GM19238 (cell line): ENCODE measurements around the gene GALNT9.
"Not testable (repeated sequence)": the region's sequence is repeated elsewhere in the genome, so short reads cannot be mapped to it uniquely, and the experiment has no call there.

Experiments
- DNase-seq: peaks from one replicate; pipeline ENCODE4 v3.0.0; 2011; ENCODE audit warnings: low spot score; ENCODE audit not compliant: insufficient read length

Gene GALNT9

DNA sequence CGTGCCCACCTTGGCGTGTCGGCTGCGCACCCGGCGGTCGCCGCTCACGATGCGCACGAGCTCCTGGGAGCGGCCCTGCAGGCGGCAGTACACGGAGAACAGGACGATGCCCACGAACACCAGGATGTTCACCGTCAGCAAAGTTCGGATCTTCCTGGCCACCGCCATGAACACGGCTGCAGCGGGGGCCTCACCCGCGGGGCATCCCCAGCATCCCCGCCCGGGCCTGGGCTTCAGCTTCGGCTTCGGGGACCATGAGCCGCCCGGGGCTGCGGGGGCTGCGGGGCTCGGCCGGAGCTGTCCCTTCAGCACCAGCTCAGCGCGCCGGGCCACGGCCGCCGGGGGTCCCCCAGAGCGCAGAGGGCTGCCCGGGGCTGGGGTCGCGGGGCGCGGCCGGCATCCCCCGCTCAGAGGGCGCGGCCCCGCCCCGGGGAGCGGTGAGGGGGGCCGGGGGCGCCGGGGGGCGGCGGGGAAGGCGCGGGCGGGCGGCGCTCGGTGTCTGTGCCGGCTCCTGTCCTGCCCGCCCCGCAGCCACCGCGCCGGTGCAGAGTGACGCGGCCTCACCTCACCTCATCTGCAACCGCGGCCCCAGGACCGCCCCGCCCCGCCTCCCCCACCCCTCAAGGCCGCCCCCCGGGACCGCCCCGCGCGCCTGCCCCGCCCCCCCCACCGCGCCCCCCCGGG, at the start of gene GALNT9:
Gene GALNT9 (minus strand): TSS at position 554 of the 684 bp plus-strand sequence. CDS start 386 bp downstream, at position 168.
- no peak for DNase-seq

- DNase-seq: not testable (repeated sequence)
Observed at GRCh38 chr12:132379057-132379456, 49.7 kb upstream of the GALNT9 start.

GRCh38 chr12:132377147-132377546, 47.8 kb upstream of the GALNT9 start:
- no peak for DNase-seq

DNA sequence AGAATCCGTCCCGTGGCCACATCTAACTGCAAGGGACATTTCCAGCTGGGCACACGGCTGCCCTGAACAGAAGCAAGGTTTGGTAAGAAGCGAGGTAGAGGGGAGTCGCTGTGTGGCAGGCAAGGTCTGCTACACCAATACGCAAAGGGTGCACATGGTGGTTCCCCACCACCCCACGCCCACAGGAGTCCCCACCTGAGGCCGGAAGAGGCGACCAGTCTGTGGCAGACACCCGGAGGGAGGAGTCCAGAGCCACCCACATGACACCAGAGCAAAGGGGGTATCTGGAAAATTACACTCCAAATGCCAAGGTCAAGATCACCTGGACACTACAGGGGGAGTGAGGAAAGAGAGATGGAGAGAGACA, 47.1 kb upstream of the GALNT9 start:
- DNase-seq: no peak

GRCh38 chr12:132375747-132376463, 46.5 kb upstream of the GALNT9 start:
- no peak for DNase-seq

DNA sequence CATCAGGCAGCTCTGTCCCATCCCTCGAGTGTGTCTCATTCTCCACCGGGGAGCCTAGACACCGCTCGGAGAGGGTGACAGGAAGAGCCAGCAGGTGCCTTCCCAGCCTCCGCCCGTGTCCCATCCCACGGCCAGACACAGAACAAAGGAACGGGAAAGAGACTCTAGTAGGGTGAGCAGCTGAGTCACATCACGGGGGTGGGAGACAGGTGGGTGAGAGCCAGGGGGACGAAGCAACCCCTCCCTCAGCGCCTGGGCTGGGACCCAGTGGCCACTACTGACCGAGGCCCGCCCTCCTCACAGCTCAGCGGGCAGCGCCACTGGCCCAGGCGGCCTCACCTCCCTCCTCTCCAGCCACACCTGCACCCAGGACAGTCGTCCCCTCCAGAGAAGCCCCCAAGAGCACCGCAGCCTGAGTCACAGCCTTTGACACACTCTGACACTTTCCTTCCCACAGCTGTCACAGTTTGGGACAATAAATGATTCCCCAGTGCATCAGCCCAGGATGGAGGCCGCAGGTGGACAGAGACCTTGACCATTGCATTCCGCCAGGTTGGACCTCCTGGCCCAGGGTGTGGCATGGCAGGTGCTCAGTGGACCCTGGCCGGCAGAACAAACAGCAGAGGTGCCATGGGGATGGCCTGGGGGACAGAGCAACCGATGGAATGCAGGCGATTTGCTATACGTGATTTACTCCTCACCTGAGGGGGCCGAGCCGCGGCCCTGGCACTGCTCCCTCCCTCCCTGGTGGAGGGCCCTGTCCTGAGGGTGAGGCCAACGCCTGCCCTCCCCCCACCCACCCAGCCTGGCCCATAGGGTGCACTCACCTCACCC, 45.4 kb upstream of the GALNT9 start:
- no peak for DNase-seq

- DNase-seq: no peak
Observed at GRCh38 chr12:132373901-132374611, 44.7 kb upstream of the GALNT9 start.

DNA sequence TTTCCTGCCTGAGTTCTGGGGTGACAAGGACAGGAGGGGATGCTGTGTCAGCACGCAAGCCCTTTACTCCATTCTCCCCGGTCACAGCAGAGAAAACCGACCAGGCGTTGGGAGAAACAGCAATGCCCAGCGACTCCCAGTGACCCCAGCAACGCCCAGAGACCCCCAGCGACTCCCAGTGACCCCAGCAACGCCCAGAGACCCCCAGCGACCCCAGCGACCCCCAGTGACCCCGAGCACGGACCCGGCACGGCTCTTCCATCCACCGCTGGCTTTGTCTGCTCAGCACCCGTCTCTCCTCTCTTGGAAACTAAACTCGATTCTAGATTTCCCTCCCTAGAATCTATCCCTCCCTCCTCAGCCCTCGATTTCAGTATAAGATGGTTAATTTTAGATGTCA, 38.5 kb upstream of the GALNT9 start:
- DNase-seq: no peak

GRCh38 chr12:132367071-132367851, 37.9 kb upstream of the GALNT9 start:
- no peak for DNase-seq

DNA sequence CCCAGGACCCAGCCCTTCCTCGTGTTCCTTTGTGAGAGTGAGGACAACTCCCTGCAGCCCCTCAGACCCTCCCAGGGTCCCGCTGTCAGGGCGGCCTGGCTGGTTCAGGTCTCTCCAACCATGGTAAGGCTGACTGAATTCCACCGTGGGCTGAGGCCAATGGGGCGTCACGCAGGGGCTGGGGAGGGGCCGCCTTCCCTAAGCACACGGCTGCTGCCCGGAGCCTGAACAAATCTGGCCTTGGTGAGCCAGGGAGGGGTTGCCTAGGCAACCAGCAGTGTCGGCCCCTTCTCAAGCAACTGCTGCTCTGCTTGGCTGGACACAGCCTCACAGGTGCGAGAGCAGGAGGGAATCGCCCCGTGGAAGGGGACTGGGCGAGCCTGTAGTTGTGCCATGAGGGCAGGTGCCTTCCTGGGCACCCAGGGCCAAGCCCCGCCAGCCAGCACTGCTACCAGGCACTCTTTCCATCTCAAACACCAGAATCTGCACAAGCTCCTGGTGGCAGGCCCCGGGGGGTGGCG, 37.0 kb upstream of the GALNT9 start:
- DNase-seq: no peak

DNA sequence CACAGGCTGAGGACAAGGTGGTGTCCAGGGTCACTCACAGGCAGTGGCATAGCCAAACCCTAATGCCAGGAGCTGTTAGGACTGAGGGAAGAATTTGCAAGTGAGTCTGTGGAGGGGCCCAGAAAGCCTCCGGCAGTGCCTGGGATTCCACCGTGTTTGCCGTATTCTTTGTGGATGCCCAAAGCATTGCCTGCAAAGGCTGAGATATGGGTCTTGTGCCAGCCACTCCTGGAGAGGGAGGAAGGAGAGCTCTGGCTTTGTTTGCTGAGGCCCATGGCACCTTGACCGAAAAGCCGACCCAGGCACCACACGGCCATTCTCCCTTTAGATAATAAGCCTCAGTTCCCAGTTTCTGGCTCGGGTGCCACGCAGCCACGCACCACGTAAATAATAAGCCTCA, 35.8 kb upstream of the GALNT9 start:
- no peak for DNase-seq

GRCh38 chr12:132364348-132364902, 35.0 kb upstream of the GALNT9 start:
- no peak for DNase-seq

- DNase-seq: no peak
Observed at GRCh38 chr12:132363661-132364347, 34.4 kb upstream of the GALNT9 start.

DNA sequence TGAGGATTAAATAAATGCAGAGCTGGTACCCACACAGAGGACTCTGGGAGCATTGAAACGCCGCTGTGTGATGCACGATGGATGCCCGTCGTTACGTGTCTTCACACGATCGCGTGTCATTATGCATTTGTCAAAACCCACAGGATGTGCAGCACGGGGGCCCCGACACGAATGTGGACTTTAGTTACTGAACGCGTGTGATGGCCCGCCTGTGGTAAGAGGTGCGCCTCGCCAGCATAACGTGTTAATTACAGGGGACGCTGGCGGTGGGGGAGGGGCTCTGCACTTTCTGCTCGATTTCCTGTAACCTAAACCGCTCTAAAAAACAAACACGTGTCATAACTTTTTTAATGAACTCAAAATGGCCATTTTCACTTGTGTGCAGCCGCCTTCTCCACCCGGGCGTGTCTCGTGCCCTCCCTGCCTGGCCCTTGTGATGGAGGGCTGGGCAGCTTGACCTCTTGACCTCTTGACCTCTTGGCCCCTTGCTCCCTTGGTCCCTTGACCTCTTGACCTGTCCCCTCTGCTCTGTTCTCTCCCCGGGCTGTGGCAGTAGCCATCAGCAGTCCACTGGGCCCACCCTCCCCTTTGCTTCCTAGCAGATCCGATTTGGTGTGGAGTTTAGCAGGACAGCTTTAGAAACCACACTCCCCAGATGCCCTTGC, 33.7 kb upstream of the GALNT9 start:
- no peak for DNase-seq

DNA sequence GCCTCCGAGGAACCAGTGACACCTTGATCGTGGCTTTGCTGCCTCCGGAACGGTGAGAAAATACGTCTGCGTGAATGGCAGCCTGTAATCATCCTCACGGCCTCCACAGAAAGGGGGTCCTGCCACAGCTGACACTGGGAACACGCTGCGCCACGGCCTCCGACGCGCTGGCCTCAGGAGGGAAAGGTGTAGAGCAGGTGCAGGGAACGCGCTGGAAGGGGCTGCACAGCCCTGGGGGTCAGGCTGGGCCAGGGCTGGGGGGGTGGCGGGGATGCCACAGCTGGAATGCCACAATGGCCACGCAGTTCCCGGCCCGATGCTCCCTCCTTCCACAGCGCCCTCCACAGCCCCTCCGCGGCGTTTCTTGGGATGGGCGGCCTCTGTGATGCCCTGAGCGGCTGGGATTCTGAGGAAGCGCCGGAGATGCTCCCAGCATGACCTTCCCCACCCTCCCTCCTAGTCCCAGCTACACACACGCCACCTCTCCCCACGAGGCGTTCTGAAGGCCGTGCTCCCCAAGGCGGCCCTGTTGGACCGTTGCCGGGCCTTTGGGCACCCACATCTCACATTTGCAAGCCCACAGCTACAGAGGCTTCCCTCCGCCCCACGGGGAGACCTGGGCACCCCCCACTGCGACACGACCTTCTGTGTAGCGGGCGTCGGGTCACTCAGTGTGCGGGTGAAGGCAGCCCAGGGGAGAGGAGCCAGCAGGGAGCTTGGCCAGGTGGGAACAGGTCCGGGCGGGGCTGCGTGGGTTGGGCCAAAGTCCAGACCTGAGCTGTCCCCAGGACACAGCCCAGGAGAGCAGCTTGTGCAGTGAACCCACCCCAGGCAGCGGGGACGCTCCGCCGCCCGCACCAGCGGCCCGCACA, 31.8 kb upstream of the GALNT9 start:
- no peak for DNase-seq

DNA sequence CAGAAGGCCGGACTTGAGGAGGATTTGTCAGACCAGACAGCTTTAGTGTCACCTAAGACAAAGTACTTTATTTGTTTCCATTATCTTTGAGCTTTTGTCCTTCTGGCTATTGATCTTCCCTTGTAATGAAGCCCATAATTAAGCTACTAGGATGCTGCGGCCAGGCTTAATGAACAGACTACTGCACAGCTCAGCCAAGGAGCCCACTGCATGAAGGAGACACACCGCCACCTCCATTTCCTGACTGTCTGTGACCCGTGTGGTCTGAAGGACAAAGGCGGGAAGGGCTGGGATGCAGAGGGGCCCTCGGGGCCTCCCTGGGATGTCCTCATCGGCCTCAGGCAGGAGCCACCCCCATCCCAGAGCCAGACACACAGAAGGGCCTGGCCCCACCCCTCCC, 31.0 kb upstream of the GALNT9 start:
- DNase-seq: no peak

- DNase-seq: no peak
Observed at GRCh38 chr12:132359971-132360370, 30.6 kb upstream of the GALNT9 start.

DNA sequence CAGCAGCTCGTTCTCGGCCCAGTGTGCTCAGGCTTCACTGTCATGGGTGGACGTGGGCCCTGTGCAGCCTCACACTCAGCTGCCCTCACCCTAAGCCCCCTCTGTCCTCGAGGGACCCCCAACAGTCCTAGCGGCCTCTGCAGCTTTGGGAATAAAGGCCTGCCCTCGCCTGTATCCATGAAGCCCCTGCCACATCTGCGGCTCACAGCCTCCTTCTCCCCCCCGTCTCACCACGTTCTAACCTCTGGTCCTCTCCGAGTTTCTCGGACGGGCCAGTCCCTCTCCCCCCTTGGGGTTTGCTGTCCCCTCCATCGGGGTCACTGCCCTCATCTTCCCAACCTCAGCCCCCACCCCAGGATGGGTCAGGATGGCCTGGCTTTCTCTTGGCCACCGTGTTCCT, 30.2 kb upstream of the GALNT9 start:
- DNase-seq: no peak
